ENCODE results near the gene ATP11A. TPM values are rescaled to one million over a fixed set of nuclear protein-coding genes. Genes with fewer than 3 reads are reported as not detected.

ATP11A gene
- total and polyA plus RNA-seq, 10 of the 15 experiments (the other 5 are each of a cell fraction or from before 2014, with no cell fraction given) = 1.4 to 69.6 (median 14.4) TPM

DNA sequence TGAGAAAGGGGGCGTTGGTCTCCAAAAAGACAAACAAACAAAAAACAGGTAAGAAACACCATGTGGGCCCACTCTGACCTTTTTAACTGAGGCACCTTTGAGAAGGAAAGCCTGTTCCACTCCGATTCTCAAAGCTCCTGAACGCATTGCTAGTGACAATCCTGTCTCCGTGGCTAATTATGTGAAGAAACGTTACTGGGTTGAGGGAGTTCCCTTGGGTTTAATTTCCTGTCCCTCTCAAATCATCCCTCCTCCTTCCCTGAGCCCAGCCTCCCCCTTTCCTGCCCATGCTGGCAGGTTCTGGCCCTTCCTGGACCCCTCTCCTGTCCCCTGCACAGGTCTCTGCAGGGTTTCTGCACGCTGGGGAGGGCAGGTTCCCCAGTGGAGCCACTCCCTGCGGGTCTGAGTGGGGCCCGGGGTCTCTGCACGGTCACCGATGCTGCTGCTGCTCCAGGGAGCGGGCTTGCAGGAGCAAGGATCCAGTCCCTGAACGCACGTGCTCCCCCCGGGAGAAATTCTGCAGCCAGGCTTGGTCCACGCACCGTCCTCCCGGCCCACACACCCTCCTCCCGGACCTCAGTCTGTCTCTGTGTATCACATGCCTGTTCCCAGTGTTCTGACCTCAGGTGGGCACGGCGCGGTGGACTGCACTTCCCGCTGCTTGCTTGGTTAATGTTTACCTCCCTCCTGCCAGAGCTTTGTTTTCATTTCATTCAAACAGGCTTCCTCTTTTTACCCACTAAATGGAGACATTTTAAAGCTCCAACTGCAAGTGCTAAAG is 202.8 kb downstream of the ATP11A start (continued):
- TF ChIP-seq, protein P1, sequence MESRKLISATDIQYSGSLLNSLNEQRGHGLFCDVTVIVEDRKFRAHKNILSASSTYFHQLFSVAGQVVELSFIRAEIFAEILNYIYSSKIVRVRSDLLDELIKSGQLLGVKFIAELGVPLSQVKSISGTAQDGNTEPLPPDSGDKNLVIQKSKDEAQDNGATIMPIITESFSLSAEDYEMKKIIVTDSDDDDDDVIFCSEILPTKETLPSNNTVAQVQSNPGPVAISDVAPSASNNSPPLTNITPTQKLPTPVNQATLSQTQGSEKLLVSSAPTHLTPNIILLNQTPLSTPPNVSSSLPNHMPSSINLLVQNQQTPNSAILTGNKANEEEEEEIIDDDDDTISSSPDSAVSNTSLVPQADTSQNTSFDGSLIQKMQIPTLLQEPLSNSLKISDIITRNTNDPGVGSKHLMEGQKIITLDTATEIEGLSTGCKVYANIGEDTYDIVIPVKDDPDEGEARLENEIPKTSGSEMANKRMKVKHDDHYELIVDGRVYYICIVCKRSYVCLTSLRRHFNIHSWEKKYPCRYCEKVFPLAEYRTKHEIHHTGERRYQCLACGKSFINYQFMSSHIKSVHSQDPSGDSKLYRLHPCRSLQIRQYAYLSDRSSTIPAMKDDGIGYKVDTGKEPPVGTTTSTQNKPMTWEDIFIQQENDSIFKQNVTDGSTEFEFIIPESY (IDR thresholded peaks at IDR 0.05) = no peak
- TF ChIP-seq TCF12 (IDR thresholded peaks at IDR 0.05; ENCODE audit: low read depth, low read length) (no peak), JUNB (IDR thresholded peaks at IDR 0.05) (no peak), BHLHE40 (IDR thresholded peaks at IDR 0.05; ENCODE audit: borderline replicate concordance in 1 of 2, low read depth in 2 of 2, low read length in 1 of 2) (peak in 1 of 2 experiments; percentile 67; a peak in 2 of 4 replicates), CREB1 (IDR thresholded peaks at IDR 0.05; ENCODE audit: low read depth) (no peak), FOS (IDR thresholded peaks at IDR 0.05; ENCODE audit: borderline replicate concordance, extremely low read depth, insufficient read length) (no peak), DPF2 (IDR thresholded peaks at IDR 0.05) (0 out of 2 replicates have a peak, but pooled peaks have one; percentile 26), CBX3 (IDR thresholded peaks at IDR 0.05; ENCODE audit: borderline replicate concordance, low read depth) (no peak), IKZF1 (conservative IDR thresholded peaks at IDR 0.05) (peak; percentile 50)

DNA sequence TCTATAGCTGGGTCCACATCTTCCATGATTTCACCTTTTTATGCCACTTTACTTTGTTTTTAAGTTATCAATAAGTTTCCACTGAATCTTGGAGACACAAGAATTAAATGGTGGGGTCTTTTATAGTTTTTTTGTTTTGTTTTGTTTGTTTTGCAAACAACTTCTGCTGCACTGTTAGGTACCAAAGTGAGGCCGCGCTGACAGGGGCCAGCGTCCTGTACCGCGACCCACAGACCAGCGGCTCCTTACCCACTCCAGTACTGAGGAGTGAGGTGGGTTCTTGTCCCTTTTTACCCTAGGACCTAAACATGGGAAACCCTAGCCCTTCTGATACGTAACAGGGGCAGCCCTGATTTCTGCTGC is 203.3 kb downstream of the ATP11A start:
- no peak overlapping the region for H3K9ac ChIP-seq (ENCODE audit: control insufficient read depth, insufficient read depth, low read length)
- FAIRE-seq = no peak
- ChIA-PET CTCF (interaction anchor here (0.6 to 0.9 kb wide), 3 partner anchors 44 to 253 kb away, joined by 3 read pairs; no protein-coding TSS in a partner anchor), SMC1A (ENCODE audit: uncharacterized antibody, unreplicated experiment) (interaction anchor here (1.0 to 1.1 kb wide), 2 partner anchors 14 to 18 kb away, joined by 3 read pairs; no protein-coding TSS in a partner anchor), POLR2A (no interaction called here), RAD21 (ENCODE audit: unreplicated experiment) (interaction anchor here (0.6 to 1.3 kb wide), 2 partner anchors 19 to 111 kb away, joined by 3 read pairs; no protein-coding TSS in a partner anchor)
- no peak overlapping the region for H3K4me3 ChIP-seq
- BruUV-seq (replicated peaks) = no TSS peak
- H3K4me2 ChIP-seq (ENCODE audit: control insufficient read depth, insufficient read depth) = no peak overlapping the region
- H4K20me1 ChIP-seq (ENCODE audit: control insufficient read depth, insufficient read depth) = no peaks in the 10 kb centered on the region
- H3K4me1 ChIP-seq (ENCODE audit: control insufficient read depth, insufficient read depth, low read length) = no peaks in the 10 kb centered on the region
- peaks cover 0 to 3% of the 10 kb centered on the region in 2 experiments; a peak in 3 of 4 replicates for H3K27me3 ChIP-seq (replicated peaks in 1 of 2; ENCODE audit: control insufficient read depth in 2 of 2, insufficient read depth in 2 of 2, low read length in 1 of 2)
- H3K79me2 ChIP-seq (ENCODE audit: control insufficient read depth, insufficient read depth, low read length) = no peaks in the 10 kb centered on the region
- ATAC-seq = peak; percentile 11
- in situ Hi-C loops (cut with MboI) (no loop called here), intact Hi-C loops (cut with micrococcal nuclease; ENCODE audit: unreplicated experiment) (no loop called here)
- 48% methylated on average over 7 of the region's 7 CpGs for WGBS (ENCODE audit: insufficient coverage, insufficient replicate concordance, low lambda C conversion rate, missing lambda C conversion rate)
- H3K27ac ChIP-seq (ENCODE audit: control insufficient read depth, insufficient read depth) = no peak overlapping the region
- H3K9me3 ChIP-seq (replicated peaks; ENCODE audit: control insufficient read depth, insufficient read depth, low read length) = no peaks in the 10 kb centered on the region
- H3K36me3 ChIP-seq (ENCODE audit: control insufficient read depth in 2 of 2, insufficient read depth in 2 of 2, low read length in 1 of 2) = no peaks in the 10 kb centered on the region
- no peak overlapping the region for H2AFZ ChIP-seq (ENCODE audit: control insufficient read depth, low read depth, low read length)
- DNase-seq (ENCODE audit: low read depth, low spot score) = no peak
- TF ChIP-seq POLR2AphosphoS5 (IDR thresholded peaks at IDR 0.05; ENCODE audit: low read length) (no peak), NFYA (IDR thresholded peaks at IDR 0.05; ENCODE audit: borderline replicate concordance, low read depth, low read length) (no peak), GATAD2B (conservative IDR thresholded peaks at IDR 0.05; ENCODE audit: low read depth) (no peak), KDM1A (IDR thresholded peaks at IDR 0.05; ENCODE audit: borderline replicate concordance) (no peak), ZSCAN29 (IDR thresholded peaks at IDR 0.05) (no peak)
- TF ChIP-seq, protein P1 (IDR thresholded peaks at IDR 0.05) = no peak
- TF ChIP-seq, protein P2, sequence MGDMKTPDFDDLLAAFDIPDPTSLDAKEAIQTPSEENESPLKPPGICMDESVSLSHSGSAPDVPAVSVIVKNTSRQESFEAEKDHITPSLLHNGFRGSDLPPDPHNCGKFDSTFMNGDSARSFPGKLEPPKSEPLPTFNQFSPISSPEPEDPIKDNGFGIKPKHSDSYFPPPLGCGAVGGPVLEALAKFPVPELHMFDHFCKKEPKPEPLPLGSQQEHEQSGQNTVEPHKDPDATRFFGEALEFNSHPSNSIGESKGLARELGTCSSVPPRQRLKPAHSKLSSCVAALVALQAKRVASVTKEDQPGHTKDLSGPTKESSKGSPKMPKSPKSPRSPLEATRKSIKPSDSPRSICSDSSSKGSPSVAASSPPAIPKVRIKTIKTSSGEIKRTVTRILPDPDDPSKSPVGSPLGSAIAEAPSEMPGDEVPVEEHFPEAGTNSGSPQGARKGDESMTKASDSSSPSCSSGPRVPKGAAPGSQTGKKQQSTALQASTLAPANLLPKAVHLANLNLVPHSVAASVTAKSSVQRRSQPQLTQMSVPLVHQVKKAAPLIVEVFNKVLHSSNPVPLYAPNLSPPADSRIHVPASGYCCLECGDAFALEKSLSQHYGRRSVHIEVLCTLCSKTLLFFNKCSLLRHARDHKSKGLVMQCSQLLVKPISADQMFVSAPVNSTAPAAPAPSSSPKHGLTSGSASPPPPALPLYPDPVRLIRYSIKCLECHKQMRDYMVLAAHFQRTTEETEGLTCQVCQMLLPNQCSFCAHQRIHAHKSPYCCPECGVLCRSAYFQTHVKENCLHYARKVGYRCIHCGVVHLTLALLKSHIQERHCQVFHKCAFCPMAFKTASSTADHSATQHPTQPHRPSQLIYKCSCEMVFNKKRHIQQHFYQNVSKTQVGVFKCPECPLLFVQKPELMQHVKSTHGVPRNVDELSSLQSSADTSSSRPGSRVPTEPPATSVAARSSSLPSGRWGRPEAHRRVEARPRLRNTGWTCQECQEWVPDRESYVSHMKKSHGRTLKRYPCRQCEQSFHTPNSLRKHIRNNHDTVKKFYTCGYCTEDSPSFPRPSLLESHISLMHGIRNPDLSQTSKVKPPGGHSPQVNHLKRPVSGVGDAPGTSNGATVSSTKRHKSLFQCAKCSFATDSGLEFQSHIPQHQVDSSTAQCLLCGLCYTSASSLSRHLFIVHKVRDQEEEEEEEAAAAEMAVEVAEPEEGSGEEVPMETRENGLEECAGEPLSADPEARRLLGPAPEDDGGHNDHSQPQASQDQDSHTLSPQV (IDR thresholded peaks at IDR 0.05) = no peak

All from GM12878 (cell line).